Gastroesophageal sphincter (tissue), 4 donors: ENCODE measurements around the gene ANKS1B. TPM values are rescaled to one million over a fixed set of nuclear protein-coding genes. Genes with fewer than 3 reads are reported as not detected.
"Not testable (repeated sequence)": the region's sequence is repeated elsewhere in the genome, so short reads cannot be mapped to it uniquely, and the experiment has no call there.

Experiments
- ATAC-seq: fragments of 150-250 bp; one replicate; pipeline ENCODE4 v1.9.1; 2016; ENCODE audit warnings: mild to moderate bottlenecking, moderate library complexity
- H3K27ac ChIP-seq, 4 donors: fragments of 200-600 bp; sonication (generic) in 3 of 4; 1 replicate in 3 of 4; 2 replicates in 1 of 4; pipeline ENCODE4 v1.5.1; 2016 to 2019
- H3K27me3 ChIP-seq: fragments of 200-600 bp; sonication (generic); one replicate; pipeline ENCODE4 v1.5.1; 2019
- H3K36me3 ChIP-seq, 2 donors: fragments of 200-600 bp; sonication (generic); one replicate each; pipeline ENCODE4 v1.5.1; 2019; ENCODE audit warnings: control low read depth in 1 of 2
- H3K4me1 ChIP-seq, 3 donors: fragments of 200-600 bp; sonication (generic); 1 replicate in 2 of 3; 2 replicates in 1 of 3; pipeline ENCODE4 v1.5.1; 2016 to 2019; ENCODE audit warnings: control low read depth in 2 of 3
- H3K4me3 ChIP-seq, 2 donors: fragments of 200-600 bp; sonication (generic); one replicate each; pipeline ENCODE4 v1.5.1; 2019; ENCODE audit warnings: mild to moderate bottlenecking in 1 of 2, moderate library complexity in 1 of 2
- H3K9me3 ChIP-seq, 3 donors: fragments of 200-600 bp; sonication (generic); one replicate each; pipeline ENCODE4 v1.5.1; 2017 to 2019; ENCODE audit warnings: control low read depth in 2 of 3
- CTCF ChIP-seq, 4 experiments: fragments of 200-600 bp in 2 of 4; fragments of 450-650 bp in 2 of 4; sonication (generic) in 1 of 4; IDR thresholded peaks; one replicate each; pipeline ENCODE4 v1.5.1; 2017 to 2019; ENCODE audit warnings: antibody characterized with exemption in 4 of 4, mild to moderate bottlenecking in 2 of 4, moderate library complexity in 2 of 4
- EP300 ChIP-seq: sonication (generic); formaldehyde crosslinking; IDR thresholded peaks from one replicate; pipeline ENCODE4 v1.6.1; 2017; ENCODE audit warnings: antibody characterized with exemption, mild to moderate bottlenecking
- POLR2A ChIP-seq, 2 donors: fragments of 450-650 bp; IDR thresholded peaks; one replicate each; pipeline ENCODE4 v1.6.1; 2017; ENCODE audit warnings: antibody characterized with exemption in 2 of 2, mild to moderate bottlenecking in 2 of 2, moderate library complexity in 1 of 2
- POLR2AphosphoS5 ChIP-seq: sonication (generic); formaldehyde crosslinking; IDR thresholded peaks from one replicate; pipeline ENCODE4 v1.6.1; 2017; ENCODE audit warnings: antibody characterized with exemption
- WGBS, 2 donors: methylation state at CpG; one replicate each; pipeline ENCODE4 v1.1.5; 2018; ENCODE audit warnings: low coverage in 1 of 2; 5-methylcytosine and 5-hydroxymethylcytosine counted together
- total RNA-seq, 4 donors: library from RNA; depleted of rRNA; stranded (reverse); fragments of >200 nt; gene quantifications; one replicate each; pipeline ENCODE4 v1.1.0, GENCODE V29; 2016

ANKS1B gene
- total RNA-seq, 4 donors from 2014 or later: 9.9 to 31.1 (median 21.4) TPM

- Histone ChIP-seq H3K27me3 (no peaks in the 10 kb centered on the region), H3K4me1 (no peaks in the 10 kb centered on the region), H3K36me3 (no peaks in the 10 kb centered on the region), H3K9me3 (no peaks in the 10 kb centered on the region), H3K27ac (no peak overlapping the region), H3K4me3 (no peak overlapping the region)
- TF ChIP-seq EP300 (no peak), POLR2A (IDR thresholded peaks at IDR 0.05) (no peak), POLR2AphosphoS5 (no peak), CTCF (IDR thresholded peaks at IDR 0.05) (no peak)
- WGBS, 2 donors: 85 to 100% methylated on average over 1 of the region's 1 CpG
- no peak for ATAC-seq
Observed at GRCh38 chr12:99736760-99737269, 247.9 kb downstream of the ANKS1B start.

- Histone ChIP-seq H3K27me3 (no peaks in the 10 kb centered on the region), H3K36me3 (no peaks in the 10 kb centered on the region), H3K9me3 (peaks cover 0 to 14% (median 0%) of the 10 kb centered on the region in 3 donors), H3K27ac (no peak overlapping the region), H3K4me1 (no peaks in the 10 kb centered on the region), H3K4me3 (no peak overlapping the region)
- 56 to 70% methylated on average over 1 of the region's 1 CpG for WGBS, 2 donors
- no peak for ATAC-seq
- TF ChIP-seq EP300 (no peak), CTCF (IDR thresholded peaks at IDR 0.05) (no peak), POLR2AphosphoS5 (no peak), POLR2A (IDR thresholded peaks at IDR 0.05) (no peak)
Observed at GRCh38 chr12:99732131-99732530, 252.6 kb downstream of the ANKS1B start.

DNA sequence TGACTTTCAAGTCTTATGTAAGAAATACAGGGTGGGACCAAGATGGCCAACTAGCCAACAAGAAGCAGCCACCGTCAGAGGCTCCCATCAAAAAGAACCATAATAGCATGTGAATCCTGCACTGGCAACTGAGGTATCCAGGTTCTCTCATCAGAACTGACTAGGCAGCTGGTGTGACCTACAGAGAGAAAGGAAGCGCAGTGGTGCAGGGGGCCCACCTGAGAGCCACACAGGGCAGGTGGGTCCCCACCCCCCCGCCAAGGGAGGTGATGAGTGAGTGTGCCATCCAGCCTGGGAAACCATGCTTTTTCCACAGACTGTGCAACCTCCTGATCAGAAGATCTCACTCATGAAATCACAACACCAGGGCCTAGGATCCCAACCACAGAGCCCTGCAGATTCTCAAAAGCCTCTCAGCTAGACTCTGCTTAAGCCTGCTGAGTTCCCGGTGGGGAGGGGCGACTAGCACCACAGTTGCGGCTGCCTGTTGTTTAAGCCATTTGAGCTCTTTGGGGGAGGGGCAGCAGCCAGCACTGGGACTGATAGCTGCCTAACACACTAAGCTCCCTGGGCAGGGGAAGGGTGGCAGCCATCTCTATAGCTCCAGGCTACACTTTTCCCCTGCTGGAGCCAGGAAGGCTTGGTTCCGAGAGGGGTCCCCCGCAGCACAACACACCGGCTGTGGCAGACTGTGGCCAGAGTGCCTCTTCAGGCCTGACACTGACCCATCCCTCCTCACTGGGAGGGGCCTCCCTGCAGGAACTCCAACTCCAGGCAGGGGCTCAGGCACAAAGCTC lies 261.8 kb downstream of the ANKS1B start:
- H3K9me3 ChIP-seq: peaks cover 0 to 6% (median 0%) of the 10 kb centered on the region in 3 donors
- no peaks in the 10 kb centered on the region for H3K27me3 ChIP-seq
- no peak for ATAC-seq
- H3K4me1 ChIP-seq: no peaks in the 10 kb centered on the region
- H3K36me3 ChIP-seq: no peaks in the 10 kb centered on the region
- no peak for TF ChIP-seq CTCF (IDR thresholded peaks at IDR 0.05)
- no peak for TF ChIP-seq POLR2AphosphoS5
- no peak for TF ChIP-seq EP300
- no peak for TF ChIP-seq POLR2A (IDR thresholded peaks at IDR 0.05)
- WGBS, 2 donors: no CpG with 5 or more reads among the region's 9 CpGs
- no peak overlapping the region for H3K27ac ChIP-seq
- H3K4me3 ChIP-seq: no peak overlapping the region

GRCh38 chr12:99721715-99722275 lies 262.9 kb downstream of the ANKS1B start:
- TF ChIP-seq POLR2A (IDR thresholded peaks at IDR 0.05) (no peak), POLR2AphosphoS5 (no peak), EP300 (no peak), CTCF (IDR thresholded peaks at IDR 0.05) (no peak)
- WGBS, 2 donors: 59 to 77% methylated on average over 2 of the region's 2 CpGs
- no peak overlapping the region for H3K27ac ChIP-seq

GRCh38 chr12:99720083-99720465 lies 264.7 kb downstream of the ANKS1B start:
- WGBS, 2 donors: 89 to 90% methylated on average over 3 to 4 of the region's 4 CpGs
- not testable (repeated sequence) for H3K9me3 ChIP-seq, H3K36me3 ChIP-seq, ATAC-seq, H3K27ac ChIP-seq, H3K4me1 ChIP-seq, H3K27me3 ChIP-seq, H3K4me3 ChIP-seq

More at GRCh38 chr12:99721715-99722275, 262.9 kb downstream of the ANKS1B start:
- no peak overlapping the region for H3K4me3 ChIP-seq
- no peak for ATAC-seq
- H3K27me3 ChIP-seq: no peaks in the 10 kb centered on the region
- no peaks in the 10 kb centered on the region for H3K4me1 ChIP-seq
- no peaks in the 10 kb centered on the region for H3K9me3 ChIP-seq
- H3K36me3 ChIP-seq: no peaks in the 10 kb centered on the region

GRCh38 chr12:99719411-99720082 lies 265.2 kb downstream of the ANKS1B start:
- not testable (repeated sequence) for H3K36me3 ChIP-seq, H3K4me3 ChIP-seq, H3K27ac ChIP-seq, ATAC-seq, H3K9me3 ChIP-seq, H3K27me3 ChIP-seq, H3K4me1 ChIP-seq
- 76 to 84% methylated on average over 7 to 8 of the region's 8 CpGs for WGBS, 2 donors

GRCh38 chr12:99715841-99716510 lies 268.8 kb downstream of the ANKS1B start:
- H3K9me3 ChIP-seq: peaks cover 0 to 15% (median 0%) of the 10 kb centered on the region in 3 donors
- H3K27ac ChIP-seq, H3K4me1 ChIP-seq, H3K4me3 ChIP-seq, H3K36me3 ChIP-seq, ATAC-seq, H3K27me3 ChIP-seq: not testable (repeated sequence)
- 88 to 92% methylated on average over 5 to 16 of the region's 16 CpGs for WGBS, 2 donors
